GM08714 (cell line): ENCODE data around the gene FMC1.

Experiments used
- H3K4me3 ChIP-seq: fragments of 200-500 bp; sonication (Bioruptor generic); 2 replicates; pipeline ENCODE4 v1.5.1; 2014; ENCODE audit warnings: mild to moderate bottlenecking, low read length, inconsistent platforms
- ZNF274 ChIP-seq: IDR thresholded peaks from 2 replicates; pipeline ENCODE4 v1.6.1; 2012; ENCODE audit warnings: mild to moderate bottlenecking, low read depth, low read length

The FMC1 gene

GRCh38 chr7:139358541-139359365 is 17.6 kb downstream of the FMC1 start:
- TF ChIP-seq ZNF274: no peak
- H3K4me3 ChIP-seq: peak overlapping the region; percentile 86

- peak within 1 kb of the TSS; percentile 95 for H3K4me3 ChIP-seq
- no peak for TF ChIP-seq ZNF274
Observed at GRCh38 chr7:139359366-139360209, 18.5 kb downstream of the FMC1 start, which contains the start of gene LUC7L2. TSS of gene LUC7L2 (plus strand) at chr7:139359894. CDS start at chr7:139360262, 368 bp downstream.

GRCh38 chr7:139360210-139360947 is 19.2 kb downstream of the FMC1 start:
- peak overlapping the region; percentile 95 for H3K4me3 ChIP-seq
- no peak for TF ChIP-seq ZNF274

GRCh38 chr7:139360948-139361307 is 19.8 kb downstream of the FMC1 start:
- TF ChIP-seq ZNF274: no peak
- peak overlapping the region; percentile 95 for H3K4me3 ChIP-seq

GRCh38 chr7:139361523-139361922 is 20.4 kb downstream of the FMC1 start:
- peak overlapping the region; percentile 95; the same call in 1 of the 2 replicates for H3K4me3 ChIP-seq
- TF ChIP-seq ZNF274: no peak

GRCh38 chr7:139362302-139362701 is 21.2 kb downstream of the FMC1 start:
- H3K4me3 ChIP-seq: peak overlapping the region; percentile 34
- TF ChIP-seq ZNF274: no peak

GRCh38 chr7:139362981-139363380 is 21.8 kb downstream of the FMC1 start:
- no peak for TF ChIP-seq ZNF274
- H3K4me3 ChIP-seq: peak overlapping the region; percentile 8; the same call in 1 of the 2 replicates

- H3K4me3 ChIP-seq: no peak overlapping the region
- no peak for TF ChIP-seq ZNF274
Observed at GRCh38 chr7:139365336-139365735, 24.2 kb downstream of the FMC1 start.

GRCh38 chr7:139366400-139366799 is 25.3 kb downstream of the FMC1 start:
- no peak overlapping the region for H3K4me3 ChIP-seq
- no peak for TF ChIP-seq ZNF274

- no peak overlapping the region for H3K4me3 ChIP-seq
- TF ChIP-seq ZNF274: no peak
Observed at GRCh38 chr7:139367438-139368155, 26.5 kb downstream of the FMC1 start.

- no peak for TF ChIP-seq ZNF274
- H3K4me3 ChIP-seq: no peak overlapping the region
Observed at GRCh38 chr7:139370301-139370942, 29.3 kb downstream of the FMC1 start.

- H3K4me3 ChIP-seq: no peak overlapping the region
- no peak for TF ChIP-seq ZNF274
Observed at GRCh38 chr7:139370943-139371313, 29.8 kb downstream of the FMC1 start.

- no peak overlapping the region for H3K4me3 ChIP-seq
- no peak for TF ChIP-seq ZNF274
Observed at GRCh38 chr7:139374246-139374645, 33.1 kb downstream of the FMC1 start.
